ENCODE data around the gene RANBP3. TPM values are rescaled to one million over a fixed set of nuclear protein-coding genes. Genes with fewer than 3 reads are reported as not detected.
A peak's percentile ranks its signal among the peaks of the same experiment; 100 is the strongest.

RANBP3 gene
- total and polyA plus RNA-seq, 4 donors, result 33.6 to 67.7 (median 54.9) TPM

DNA sequence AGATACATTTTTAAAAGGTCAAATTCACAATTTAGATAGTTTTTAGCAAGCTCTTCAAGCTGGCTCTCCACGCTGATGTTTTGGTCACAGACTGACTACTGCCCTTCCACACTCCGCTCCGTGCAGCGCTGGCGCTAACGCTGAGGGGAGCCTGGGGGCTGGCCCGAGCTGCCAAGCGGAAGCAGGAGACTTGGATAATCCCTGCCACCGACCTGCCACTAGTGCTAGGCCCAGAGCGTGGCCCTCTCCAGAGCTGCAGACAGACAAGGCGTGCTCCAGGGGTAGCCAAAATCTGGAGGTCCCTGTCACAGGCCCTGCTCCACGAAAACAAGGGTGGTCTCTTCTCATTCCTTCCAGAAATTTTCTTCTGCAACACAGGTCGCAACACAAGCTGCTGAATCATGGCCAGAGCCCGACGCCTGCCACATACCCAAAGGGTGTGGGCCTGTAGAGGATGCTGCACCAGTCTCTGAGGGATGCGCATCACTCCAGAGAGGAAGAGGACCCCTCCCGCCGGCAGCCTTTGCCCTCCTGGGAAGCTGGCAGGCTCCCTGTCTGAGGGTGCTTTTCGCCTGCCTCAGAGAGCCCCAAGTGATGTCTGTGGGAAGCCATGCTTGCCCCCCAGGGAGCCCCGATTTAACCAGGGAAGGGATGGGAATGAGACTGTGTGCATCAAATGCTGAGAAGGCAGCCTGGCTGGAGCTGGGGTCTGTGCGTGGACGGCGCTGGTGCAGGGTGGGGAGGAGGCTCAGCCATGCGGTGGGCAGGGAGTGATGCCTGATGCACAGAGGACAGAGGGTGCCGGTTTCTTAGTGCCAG, 42.3 kb downstream of the RANBP3 start:
- H3K9ac ChIP-seq (ENCODE audit: insufficient read depth in 1 of 2, low read length in 2 of 2), result peak overlapping the region in 1 of 2 donors; percentile 20
- no peaks in the 10 kb centered on the region for H3K27me3 ChIP-seq (ENCODE audit: control insufficient read depth in 3 of 3, insufficient read depth in 3 of 3, low read length in 2 of 3)
- ATAC-seq (ENCODE audit: insufficient read depth, low FRiP score), result no peak
- H3K4me1 ChIP-seq (ENCODE audit: control insufficient read depth in 5 of 5, insufficient read depth in 5 of 5, low read length in 5 of 5), result peaks cover 0 to 60% (median 28%) of the 10 kb centered on the region in 5 donors
- H3K4me3 ChIP-seq, result no peak overlapping the region
- TF ChIP-seq, protein P1, sequence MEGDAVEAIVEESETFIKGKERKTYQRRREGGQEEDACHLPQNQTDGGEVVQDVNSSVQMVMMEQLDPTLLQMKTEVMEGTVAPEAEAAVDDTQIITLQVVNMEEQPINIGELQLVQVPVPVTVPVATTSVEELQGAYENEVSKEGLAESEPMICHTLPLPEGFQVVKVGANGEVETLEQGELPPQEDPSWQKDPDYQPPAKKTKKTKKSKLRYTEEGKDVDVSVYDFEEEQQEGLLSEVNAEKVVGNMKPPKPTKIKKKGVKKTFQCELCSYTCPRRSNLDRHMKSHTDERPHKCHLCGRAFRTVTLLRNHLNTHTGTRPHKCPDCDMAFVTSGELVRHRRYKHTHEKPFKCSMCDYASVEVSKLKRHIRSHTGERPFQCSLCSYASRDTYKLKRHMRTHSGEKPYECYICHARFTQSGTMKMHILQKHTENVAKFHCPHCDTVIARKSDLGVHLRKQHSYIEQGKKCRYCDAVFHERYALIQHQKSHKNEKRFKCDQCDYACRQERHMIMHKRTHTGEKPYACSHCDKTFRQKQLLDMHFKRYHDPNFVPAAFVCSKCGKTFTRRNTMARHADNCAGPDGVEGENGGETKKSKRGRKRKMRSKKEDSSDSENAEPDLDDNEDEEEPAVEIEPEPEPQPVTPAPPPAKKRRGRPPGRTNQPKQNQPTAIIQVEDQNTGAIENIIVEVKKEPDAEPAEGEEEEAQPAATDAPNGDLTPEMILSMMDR (IDR thresholded peaks at IDR 0.05; ENCODE audit: control extremely low read depth, extremely low read depth), result no peak
- 79 to 86% methylated on average over 25 of the region's 25 CpGs for WGBS, 2 donors
- H3K27ac ChIP-seq (ENCODE audit: low read depth in 1 of 2, low read length in 1 of 2), result peak overlapping the region in 1 of 2 donors; percentile 10
- no peaks in the 10 kb centered on the region for H3K9me3 ChIP-seq (ENCODE audit: control insufficient read depth in 4 of 4, insufficient read depth in 3 of 4, low read length in 3 of 4)
- H3K36me3 ChIP-seq (ENCODE audit: control insufficient read depth in 4 of 4, insufficient read depth in 4 of 4, low read length in 4 of 4), result peaks cover 5 to 51% (median 24%) of the 10 kb centered on the region in 4 donors
- no peak for DNase-seq

DNA sequence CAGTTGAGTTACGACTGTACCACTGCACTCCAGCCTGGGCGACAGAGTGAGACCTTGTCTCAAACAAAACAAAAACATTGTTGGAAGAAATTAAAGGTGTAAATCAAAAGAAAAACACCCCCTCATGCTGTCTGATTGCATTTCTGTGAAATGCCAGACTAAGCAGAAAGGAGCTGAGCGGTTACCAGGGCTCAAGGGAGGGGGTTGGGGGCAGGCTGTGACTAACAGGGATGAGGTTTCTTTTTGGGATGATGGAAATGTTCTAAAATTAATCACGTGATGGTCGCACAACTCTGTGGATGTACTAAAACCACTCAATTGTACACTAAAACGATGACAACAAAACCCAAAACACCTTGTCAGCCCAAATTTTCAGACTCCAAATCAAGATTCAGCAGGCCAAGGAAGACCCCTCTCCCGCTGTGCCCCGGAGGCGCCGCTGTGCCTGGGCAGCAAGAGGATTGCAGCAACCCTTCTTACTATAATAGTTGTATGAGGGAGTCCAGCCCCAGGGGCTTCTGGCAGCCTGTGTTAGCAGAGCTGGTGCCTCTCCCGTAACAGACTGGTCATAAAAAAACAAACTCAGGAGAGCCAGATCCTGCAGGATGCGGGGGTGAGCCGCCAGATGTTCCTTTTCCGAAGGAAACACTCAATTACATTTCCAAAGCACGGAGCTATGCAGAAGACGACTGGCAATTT, 43.0 kb downstream of the RANBP3 start:
- Histone ChIP-seq H3K4me3 (no peak overlapping the region), H3K27ac (ENCODE audit: low read depth in 1 of 2, low read length in 1 of 2) (no peak overlapping the region), H3K36me3 (ENCODE audit: control insufficient read depth in 4 of 4, insufficient read depth in 4 of 4, low read length in 4 of 4) (peaks cover 3 to 49% (median 22%) of the 10 kb centered on the region in 4 donors), H3K4me1 (ENCODE audit: control insufficient read depth in 5 of 5, insufficient read depth in 5 of 5, low read length in 5 of 5) (peaks cover 0 to 60% (median 28%) of the 10 kb centered on the region in 5 donors), H3K9me3 (ENCODE audit: control insufficient read depth in 4 of 4, insufficient read depth in 3 of 4, low read length in 3 of 4) (no peaks in the 10 kb centered on the region), H3K9ac (ENCODE audit: insufficient read depth in 1 of 2, low read length in 2 of 2) (peak overlapping the region in 1 of 2 donors; percentile 20), H3K27me3 (ENCODE audit: control insufficient read depth in 3 of 3, insufficient read depth in 3 of 3, low read length in 2 of 3) (no peaks in the 10 kb centered on the region)
- 74 to 83% methylated on average over 16 of the region's 16 CpGs for WGBS, 2 donors
- TF ChIP-seq, protein P1 (IDR thresholded peaks at IDR 0.05; ENCODE audit: control extremely low read depth, extremely low read depth), result no peak
- peak; percentile 90 to 96 (median 94) for DNase-seq
- peak; percentile 13 for ATAC-seq (ENCODE audit: insufficient read depth, low FRiP score)

DNA sequence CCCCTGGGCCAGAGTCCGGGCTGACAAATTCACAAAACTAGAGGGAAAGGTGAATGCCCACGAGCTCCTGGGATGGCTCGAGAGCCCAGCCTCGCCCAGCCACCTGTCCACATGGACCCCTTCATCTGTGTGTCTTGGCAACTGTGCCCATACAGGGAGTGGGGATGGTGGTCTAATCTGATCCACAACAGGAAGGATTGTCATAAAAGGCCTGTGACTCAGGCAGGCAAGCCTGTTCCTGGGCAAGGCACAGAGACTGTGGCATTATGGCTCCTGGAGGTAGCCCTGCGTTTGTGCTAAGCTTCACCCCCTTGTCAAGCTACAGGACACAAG, 43.9 kb downstream of the RANBP3 start:
- H3K27ac ChIP-seq (ENCODE audit: low read depth in 1 of 2, low read length in 1 of 2), result no peak overlapping the region
- TF ChIP-seq, protein P1 (IDR thresholded peaks at IDR 0.05; ENCODE audit: control extremely low read depth, extremely low read depth), result no peak
- H3K36me3 ChIP-seq (ENCODE audit: control insufficient read depth in 4 of 4, insufficient read depth in 4 of 4, low read length in 4 of 4), result peaks cover 2 to 51% (median 25%) of the 10 kb centered on the region in 4 donors
- peaks cover 0 to 60% (median 28%) of the 10 kb centered on the region in 5 donors for H3K4me1 ChIP-seq (ENCODE audit: control insufficient read depth in 5 of 5, insufficient read depth in 5 of 5, low read length in 5 of 5)
- H3K4me3 ChIP-seq, result no peak overlapping the region
- no peaks in the 10 kb centered on the region for H3K9me3 ChIP-seq (ENCODE audit: control insufficient read depth in 4 of 4, insufficient read depth in 3 of 4, low read length in 3 of 4)
- ATAC-seq (ENCODE audit: insufficient read depth, low FRiP score) (no peak), DNase-seq (no peak)
- no peak overlapping the region for H3K9ac ChIP-seq (ENCODE audit: insufficient read depth in 1 of 2, low read length in 2 of 2)
- no peaks in the 10 kb centered on the region for H3K27me3 ChIP-seq (ENCODE audit: control insufficient read depth in 3 of 3, insufficient read depth in 3 of 3, low read length in 2 of 3)
- WGBS, 2 donors, result 90 to 96% methylated on average over 5 of the region's 5 CpGs

Data from lung (tissue), 12 donors.